GM12891 (cell line): ENCODE data around the gene RAPGEF2.
"Not testable (repeated sequence)": the region's sequence is repeated elsewhere in the genome, so short reads cannot be mapped to it uniquely, and the experiment has no call there.

Source experiments
- POLR2A ChIP-seq: IDR thresholded peaks from 2 replicates; pipeline ENCODE4 v1.6.1; 2011; ENCODE audit warnings: low read depth, low read length, control low read depth
- TAF1 ChIP-seq: IDR thresholded peaks from 2 replicates; pipeline ENCODE4 v1.6.1; 2011; ENCODE audit warnings: low read depth, low read length, control low read depth

- not testable (repeated sequence) for TF ChIP-seq POLR2A, TAF1
Observed at GRCh38 chr4:159116693-159117092, 13.8 kb downstream of the RAPGEF2 start.
